ENCODE measurements around the gene PTPN3.

DNA sequence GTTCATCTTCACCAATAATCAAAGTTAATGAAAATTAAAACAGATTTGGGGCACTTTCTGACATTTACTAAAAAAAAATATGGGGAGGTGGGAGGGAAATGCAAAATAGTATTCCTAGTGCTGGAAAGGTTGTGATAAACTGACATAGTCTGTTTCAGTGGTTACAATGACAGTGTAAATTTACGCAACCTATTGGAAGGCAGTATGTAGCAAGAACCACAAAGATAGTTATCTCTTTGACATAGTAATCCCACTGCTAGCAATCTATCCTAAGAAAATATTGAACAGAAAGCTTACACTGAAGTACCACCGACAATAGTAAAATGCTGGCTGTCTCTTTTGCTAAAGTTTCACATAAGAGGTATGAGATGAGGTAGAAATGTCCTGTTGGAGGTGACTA, 162.2 kb downstream of the PTPN3 start:
- TF ChIP-seq POLR2A (IDR thresholded peaks at IDR 0.05; ENCODE audit: low read length) (no peak), GATA1 (IDR thresholded peaks at IDR 0.05; ENCODE audit: low read depth, low read length) (no peak)

All from erythroblast (primary cell).